Lower leg skin (tissue), 3 donors: ENCODE data around the gene GJA9.

Experiments used
- POLR2A ChIP-seq, 2 donors: fragments of 450-650 bp; IDR thresholded peaks; one replicate each; pipeline ENCODE4 v1.6.1; 2016 to 2017; ENCODE audit warnings: antibody characterized with exemption in 2 of 2, mild to moderate bottlenecking in 1 of 2, moderate library complexity in 1 of 2
- TF ChIP-seq, protein P1 (sequence below), 3 donors: fragments of 450-650 bp; IDR thresholded peaks; one replicate each; pipeline ENCODE4 v1.5.1; 2016; ENCODE audit warnings: antibody characterized with exemption in 3 of 3, mild to moderate bottlenecking in 3 of 3, moderate library complexity in 2 of 3

DNA sequence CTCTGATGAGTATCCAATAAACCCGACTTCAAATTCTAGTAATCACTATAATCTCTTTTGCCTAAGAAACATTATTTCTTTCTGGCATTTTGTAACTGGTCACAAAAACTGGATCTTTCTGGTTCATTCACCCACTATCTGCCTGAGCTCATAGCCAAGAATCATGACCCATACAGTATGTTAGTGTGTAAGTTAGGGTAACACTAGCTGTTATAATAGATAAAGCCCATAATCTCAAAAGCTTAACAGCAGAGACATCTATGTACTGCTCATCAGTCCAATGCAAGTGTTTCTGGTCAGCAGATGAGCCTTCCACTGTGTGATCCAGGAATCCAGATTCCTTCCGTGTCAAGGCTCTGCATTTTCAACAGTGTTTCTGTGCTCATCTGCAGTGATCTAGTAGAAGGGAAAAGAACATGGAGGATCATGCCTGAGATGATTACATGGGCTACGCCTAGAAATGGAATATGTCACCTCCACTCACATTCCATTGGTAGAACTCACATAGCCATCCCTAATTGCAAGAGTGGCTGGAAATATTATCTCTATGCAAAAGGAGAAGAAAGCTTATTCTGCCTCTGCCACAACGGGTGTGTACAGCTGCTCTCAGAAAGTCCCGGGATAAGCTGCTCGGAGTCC, 49.5 kb downstream of the GJA9 start:
- TF ChIP-seq, protein P1, sequence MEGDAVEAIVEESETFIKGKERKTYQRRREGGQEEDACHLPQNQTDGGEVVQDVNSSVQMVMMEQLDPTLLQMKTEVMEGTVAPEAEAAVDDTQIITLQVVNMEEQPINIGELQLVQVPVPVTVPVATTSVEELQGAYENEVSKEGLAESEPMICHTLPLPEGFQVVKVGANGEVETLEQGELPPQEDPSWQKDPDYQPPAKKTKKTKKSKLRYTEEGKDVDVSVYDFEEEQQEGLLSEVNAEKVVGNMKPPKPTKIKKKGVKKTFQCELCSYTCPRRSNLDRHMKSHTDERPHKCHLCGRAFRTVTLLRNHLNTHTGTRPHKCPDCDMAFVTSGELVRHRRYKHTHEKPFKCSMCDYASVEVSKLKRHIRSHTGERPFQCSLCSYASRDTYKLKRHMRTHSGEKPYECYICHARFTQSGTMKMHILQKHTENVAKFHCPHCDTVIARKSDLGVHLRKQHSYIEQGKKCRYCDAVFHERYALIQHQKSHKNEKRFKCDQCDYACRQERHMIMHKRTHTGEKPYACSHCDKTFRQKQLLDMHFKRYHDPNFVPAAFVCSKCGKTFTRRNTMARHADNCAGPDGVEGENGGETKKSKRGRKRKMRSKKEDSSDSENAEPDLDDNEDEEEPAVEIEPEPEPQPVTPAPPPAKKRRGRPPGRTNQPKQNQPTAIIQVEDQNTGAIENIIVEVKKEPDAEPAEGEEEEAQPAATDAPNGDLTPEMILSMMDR (IDR thresholded peaks at IDR 0.05): no peak
- TF ChIP-seq POLR2A (IDR thresholded peaks at IDR 0.05): no peak
